DND-41 (cell line): ENCODE results near the gene RGS19.

ENCODE experiments used
- EZH2 ChIP-seq: IDR thresholded peaks from 3 replicates; pipeline ENCODE4 v1.6.1; 2012; ENCODE audit warnings: borderline replicate concordance, low read depth, mild to moderate bottlenecking, moderate library complexity, low read length, inconsistent platforms; ENCODE audit not compliant: severe bottlenecking
- TF ChIP-seq, protein P1 (sequence below): IDR thresholded peaks from 2 replicates; pipeline ENCODE4 v1.5.1; 2012; ENCODE audit warnings: borderline replicate concordance, low read length, moderate library complexity, mild to moderate bottlenecking; ENCODE audit not compliant: poor library complexity, severe bottlenecking; ENCODE audit errors: extremely low read depth

GRCh38 chr20:64080013-64080812 is 895 bp upstream of the RGS19 start, which contains the start of gene OPRL1:
- TF ChIP-seq, protein P1, sequence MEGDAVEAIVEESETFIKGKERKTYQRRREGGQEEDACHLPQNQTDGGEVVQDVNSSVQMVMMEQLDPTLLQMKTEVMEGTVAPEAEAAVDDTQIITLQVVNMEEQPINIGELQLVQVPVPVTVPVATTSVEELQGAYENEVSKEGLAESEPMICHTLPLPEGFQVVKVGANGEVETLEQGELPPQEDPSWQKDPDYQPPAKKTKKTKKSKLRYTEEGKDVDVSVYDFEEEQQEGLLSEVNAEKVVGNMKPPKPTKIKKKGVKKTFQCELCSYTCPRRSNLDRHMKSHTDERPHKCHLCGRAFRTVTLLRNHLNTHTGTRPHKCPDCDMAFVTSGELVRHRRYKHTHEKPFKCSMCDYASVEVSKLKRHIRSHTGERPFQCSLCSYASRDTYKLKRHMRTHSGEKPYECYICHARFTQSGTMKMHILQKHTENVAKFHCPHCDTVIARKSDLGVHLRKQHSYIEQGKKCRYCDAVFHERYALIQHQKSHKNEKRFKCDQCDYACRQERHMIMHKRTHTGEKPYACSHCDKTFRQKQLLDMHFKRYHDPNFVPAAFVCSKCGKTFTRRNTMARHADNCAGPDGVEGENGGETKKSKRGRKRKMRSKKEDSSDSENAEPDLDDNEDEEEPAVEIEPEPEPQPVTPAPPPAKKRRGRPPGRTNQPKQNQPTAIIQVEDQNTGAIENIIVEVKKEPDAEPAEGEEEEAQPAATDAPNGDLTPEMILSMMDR, result no peak
- no peak for TF ChIP-seq EZH2
